Measurements from ENCODE around the gene KRTAP1-3.
"Not testable (repeated sequence)": the region's sequence is repeated elsewhere in the genome, so short reads cannot be mapped to it uniquely, and the experiment has no call there.

The KRTAP1-3 gene

GRCh38 chr17:41008811-41009210, 25.9 kb downstream of the KRTAP1-3 start, which contains the start of gene KRTAP3-1:
Gene KRTAP3-1 (minus strand): TSS chr17:41009128. CDS start chr17:41009074, 54 bp downstream.
- no peak for DNase-seq

DNA sequence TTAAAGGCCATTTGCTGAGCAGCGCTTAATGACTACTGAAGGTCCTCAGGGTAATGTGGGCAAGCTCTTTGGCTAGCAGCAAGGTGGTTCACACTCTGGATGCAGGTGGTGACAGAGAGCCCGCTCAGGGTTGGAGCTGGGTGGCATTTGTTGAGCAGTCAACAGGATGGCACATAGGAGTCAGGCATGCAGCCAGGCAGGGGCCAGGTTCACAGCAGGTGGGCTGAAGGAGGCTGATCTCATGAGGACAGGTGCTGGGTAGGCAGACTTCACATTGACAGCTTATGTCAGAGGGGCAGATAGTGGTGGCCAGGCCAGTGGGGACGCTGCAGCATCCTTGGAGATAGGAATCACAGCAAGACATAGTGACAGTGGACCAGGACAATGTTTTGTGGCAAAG, 30.3 kb downstream of the KRTAP1-3 start:
- no peak for DNase-seq

DNA sequence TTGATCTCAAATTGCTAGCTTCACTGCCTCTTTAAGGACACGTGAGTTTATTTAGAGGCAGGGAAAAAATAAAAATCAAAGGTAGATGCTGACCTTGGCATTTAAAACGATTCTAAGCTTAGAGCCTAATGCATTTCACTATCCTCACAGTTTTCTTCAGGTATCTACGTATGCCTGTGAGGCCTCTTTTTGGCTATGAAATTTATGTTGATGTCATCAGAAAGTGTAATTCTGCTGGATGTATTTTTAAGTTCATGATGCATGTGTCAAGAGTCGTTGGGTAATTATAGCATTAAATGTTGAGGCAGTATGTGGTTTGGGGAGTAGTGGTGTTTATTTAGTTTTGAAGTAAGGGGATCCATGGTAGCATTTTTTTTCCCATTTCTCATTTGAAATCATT, 30.7 kb downstream of the KRTAP1-3 start:
- no peak for DNase-seq

DNA sequence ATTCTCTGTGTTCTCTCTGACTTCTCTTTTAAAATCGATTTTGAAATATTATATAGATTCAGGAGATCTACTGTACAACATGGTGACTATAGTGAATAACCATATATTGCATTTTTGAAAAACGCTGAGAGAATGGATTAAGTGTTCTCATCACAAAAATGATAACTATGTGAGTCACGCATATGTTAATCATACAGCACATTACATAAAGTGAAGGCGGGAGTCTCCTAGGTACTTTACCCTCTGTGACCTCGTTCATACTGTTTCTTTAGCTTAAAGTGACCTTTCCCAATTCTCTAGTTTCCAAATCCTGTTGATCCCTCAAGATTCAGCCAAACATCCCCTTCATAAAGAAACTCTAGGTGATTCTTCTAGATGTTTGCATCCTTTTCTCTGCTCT, 31.9 kb downstream of the KRTAP1-3 start:
- no peak for DNase-seq

DNA sequence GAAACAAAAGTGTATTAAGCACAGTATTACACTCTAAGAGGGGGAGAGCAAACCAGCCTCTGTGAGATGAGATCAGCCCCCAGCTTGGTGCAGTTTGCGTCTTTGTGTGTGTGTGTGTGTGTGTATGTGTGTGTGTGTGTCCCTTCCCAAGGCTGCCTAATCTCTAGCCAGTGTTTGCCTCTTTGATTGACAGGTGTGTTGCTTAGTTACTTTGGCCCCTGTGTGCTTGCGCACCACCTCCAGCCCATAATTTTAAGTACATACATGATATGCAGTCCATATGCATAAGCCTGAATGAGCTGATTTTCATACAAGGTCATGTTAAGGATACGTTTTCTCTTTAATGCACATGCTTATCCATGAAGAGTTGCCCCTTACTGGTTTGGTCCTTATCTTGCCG, 32.9 kb downstream of the KRTAP1-3 start:
- no peak for DNase-seq

GRCh38 chr17:40999563-40999962, 35.1 kb downstream of the KRTAP1-3 start, which contains the start of gene KRTAP3-2:
Gene KRTAP3-2 (minus strand): TSS chr17:40999906. CDS start chr17:40999853, 53 bp downstream.
- not testable (repeated sequence) for DNase-seq

GRCh38 chr17:40997361-40997760, 37.3 kb downstream of the KRTAP1-3 start:
- DNase-seq: no peak

DNA sequence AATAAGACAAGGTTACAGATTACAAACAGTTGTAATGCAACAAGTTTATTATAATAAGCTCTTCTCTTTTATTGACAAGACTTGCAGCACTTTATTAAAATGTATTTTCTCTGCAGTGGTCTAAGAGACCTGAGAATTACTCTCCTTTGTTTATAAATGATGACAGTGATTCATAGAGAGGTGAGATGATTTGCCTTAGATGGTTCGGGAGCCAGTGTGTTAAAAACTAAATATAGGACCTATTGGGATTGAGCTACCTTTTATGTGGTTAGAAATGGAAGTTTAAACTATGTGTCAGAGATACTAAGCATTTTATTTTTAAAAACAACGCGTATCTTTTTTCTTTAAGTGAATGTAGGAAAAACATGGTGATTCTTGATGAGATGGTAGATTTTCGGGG, 37.8 kb downstream of the KRTAP1-3 start:
- DNase-seq: no peak

GRCh38 chr17:40995116-40995515, 39.6 kb downstream of the KRTAP1-3 start:
- DNase-seq: no peak

- no peak for DNase-seq
Observed at GRCh38 chr17:40993839-40994238, 40.8 kb downstream of the KRTAP1-3 start, which contains the start of gene KRTAP3-3. Gene KRTAP3-3 (minus strand): TSS chr17:40994164. CDS start chr17:40994097, 67 bp downstream.

DNA sequence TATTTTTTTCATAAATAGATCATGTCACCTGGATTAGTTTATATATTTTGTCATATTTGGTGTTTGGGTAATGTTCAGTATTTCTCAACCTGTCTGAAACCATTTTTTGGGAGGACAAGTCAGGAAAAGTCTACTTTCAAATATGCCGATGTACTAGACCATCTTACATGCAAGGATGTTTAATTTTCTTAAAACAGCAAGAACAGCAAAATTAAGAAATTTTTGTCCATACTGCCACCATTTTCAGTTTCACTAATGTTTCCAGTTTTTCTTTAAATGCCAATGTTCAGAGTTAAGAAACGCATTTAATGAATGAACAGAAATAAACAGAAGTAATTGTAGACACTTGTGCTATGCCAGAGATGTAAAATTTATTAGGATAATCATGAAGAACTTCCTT, 41.6 kb downstream of the KRTAP1-3 start:
- DNase-seq: no peak

GRCh38 chr17:40992666-40993065, 42.0 kb downstream of the KRTAP1-3 start:
- no peak for DNase-seq

DNA sequence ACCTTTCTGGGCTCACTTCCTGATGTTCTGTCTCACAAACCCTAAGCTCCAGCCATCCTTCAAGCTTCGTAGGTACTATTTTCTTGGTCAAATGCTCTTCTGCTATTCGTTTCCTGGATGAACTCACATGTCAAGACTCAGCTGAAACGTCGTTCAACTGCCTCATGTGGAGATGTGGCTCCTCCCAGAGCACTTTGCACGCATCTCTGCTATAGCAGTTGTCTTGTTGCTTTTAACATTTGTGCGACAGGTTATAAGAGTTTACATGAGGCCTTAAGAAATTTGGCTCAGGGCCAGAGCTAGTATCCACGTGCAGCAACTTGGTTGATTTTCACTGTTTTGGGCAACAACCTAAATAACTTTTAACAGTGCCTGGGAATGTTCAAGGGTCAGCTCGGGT, 47.8 kb downstream of the KRTAP1-3 start:
- no peak for DNase-seq

DNA sequence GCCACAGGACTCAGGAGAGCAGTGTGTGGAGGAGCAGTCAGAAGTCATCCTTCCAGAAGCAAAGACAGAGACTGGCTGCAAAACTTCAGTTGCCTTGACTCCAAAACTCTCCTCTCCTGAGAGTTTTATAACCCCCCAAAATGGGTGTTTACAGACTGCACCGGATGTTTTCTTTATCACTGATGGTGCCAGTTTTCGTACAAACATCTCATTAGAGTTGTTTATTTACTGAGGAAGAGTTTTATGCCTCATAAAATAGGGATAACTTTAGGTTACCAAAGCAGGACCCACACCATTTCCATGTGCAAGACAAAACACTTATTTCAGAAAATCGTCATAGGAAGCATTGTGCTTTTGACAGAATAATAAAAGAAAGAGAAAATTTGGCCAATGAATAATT, 50.4 kb downstream of the KRTAP1-3 start, which contains the start of gene KRT40:
TSS of gene KRT40 (minus strand) at position 101 of the 400 bp plus-strand sequence. CDS start at position 48, 53 bp downstream.
- DNase-seq: no peak
